ENCODE data around the gene AKAP13. TPM values are rescaled to one million over a fixed set of nuclear protein-coding genes. Genes with fewer than 3 reads are reported as not detected.

AKAP13 gene
- polyA plus RNA-seq, 1 experiment, result 15.5 TPM

- ChIA-PET CTCF (no interaction called here), POLR2A (no interaction called here)
Observed at GRCh38 chr15:85443046-85443445, 62.6 kb downstream of the AKAP13 start.

GRCh38 chr15:85443593-85444087 is 63.2 kb downstream of the AKAP13 start:
- ChIA-PET POLR2A (no interaction called here), CTCF (no interaction called here)
- Histone ChIP-seq H3K9me3 (ENCODE audit: control insufficient read depth, insufficient read depth, low read length) (no peaks in the 10 kb centered on the region), H3K27ac (ENCODE audit: low read depth, low read length) (no peak overlapping the region), H3K27me3 (ENCODE audit: control insufficient read depth, insufficient read depth, low read length) (no peaks in the 10 kb centered on the region), H3K4me3 (ENCODE audit: low read depth, low read length) (no peak overlapping the region)
- no peak for TF ChIP-seq CTCF (IDR thresholded peaks at IDR 0.05; ENCODE audit: low read depth, low read length)
- no peak for DNase-seq (ENCODE audit: low read depth, low spot score)

More at GRCh38 chr15:85443046-85443445, 62.6 kb downstream of the AKAP13 start:
- H3K27ac ChIP-seq (ENCODE audit: low read depth, low read length), result no peak overlapping the region
- no peak for DNase-seq (ENCODE audit: low read depth, low spot score)
- no peak overlapping the region for H3K4me3 ChIP-seq (ENCODE audit: low read depth, low read length)
- TF ChIP-seq CTCF (IDR thresholded peaks at IDR 0.05; ENCODE audit: low read depth, low read length), result no peak
- H3K9me3 ChIP-seq (ENCODE audit: control insufficient read depth, insufficient read depth, low read length), result no peaks in the 10 kb centered on the region
- no peaks in the 10 kb centered on the region for H3K27me3 ChIP-seq (ENCODE audit: control insufficient read depth, insufficient read depth, low read length)

GRCh38 chr15:85444122-85444745 is 63.8 kb downstream of the AKAP13 start:
- no peak for TF ChIP-seq CTCF (IDR thresholded peaks at IDR 0.05; ENCODE audit: low read depth, low read length)
- Histone ChIP-seq H3K27me3 (ENCODE audit: control insufficient read depth, insufficient read depth, low read length) (no peaks in the 10 kb centered on the region), H3K27ac (ENCODE audit: low read depth, low read length) (no peak overlapping the region), H3K4me3 (ENCODE audit: low read depth, low read length) (no peak overlapping the region), H3K9me3 (ENCODE audit: control insufficient read depth, insufficient read depth, low read length) (no peaks in the 10 kb centered on the region)
- CTCF ChIA-PET, result no interaction called here
- DNase-seq (ENCODE audit: low read depth, low spot score), result no peak
- POLR2A ChIA-PET, result no interaction called here

GRCh38 chr15:85445361-85445760 is 65.0 kb downstream of the AKAP13 start:
- no peak for TF ChIP-seq CTCF (IDR thresholded peaks at IDR 0.05; ENCODE audit: low read depth, low read length)
- no peaks in the 10 kb centered on the region for H3K27me3 ChIP-seq (ENCODE audit: control insufficient read depth, insufficient read depth, low read length)
- ChIA-PET CTCF (no interaction called here), POLR2A (no interaction called here)
- no peak overlapping the region for H3K4me3 ChIP-seq (ENCODE audit: low read depth, low read length)
- H3K27ac ChIP-seq (ENCODE audit: low read depth, low read length), result no peak overlapping the region
- H3K9me3 ChIP-seq (ENCODE audit: control insufficient read depth, insufficient read depth, low read length), result no peaks in the 10 kb centered on the region
- no peak for DNase-seq (ENCODE audit: low read depth, low spot score)

- DNase-seq (ENCODE audit: low read depth, low spot score), result no peak
- POLR2A ChIA-PET, result no interaction called here
- no peak for TF ChIP-seq CTCF (IDR thresholded peaks at IDR 0.05; ENCODE audit: low read depth, low read length)
- peaks cover 2% of the 10 kb centered on the region; the same call in 1 of the 2 replicates for H3K9me3 ChIP-seq (ENCODE audit: control insufficient read depth, insufficient read depth, low read length)
- CTCF ChIA-PET, result no interaction called here
- no peak overlapping the region for H3K27ac ChIP-seq (ENCODE audit: low read depth, low read length)
- no peaks in the 10 kb centered on the region for H3K27me3 ChIP-seq (ENCODE audit: control insufficient read depth, insufficient read depth, low read length)
- H3K4me3 ChIP-seq (ENCODE audit: low read depth, low read length), result no peak overlapping the region
Observed at GRCh38 chr15:85451099-85451700, 70.8 kb downstream of the AKAP13 start.

All from AG04450 (cell line).